RPMI7951 (cell line): ENCODE data around the gene PACSIN2. TPM values are rescaled to one million over a fixed set of nuclear protein-coding genes. Genes with fewer than 3 reads are reported as not detected.

ENCODE experiments used
- DNase-seq: peaks from one replicate; pipeline ENCODE4 v3.0.0-alpha.2; 2012; ENCODE audit warnings: low read depth
- total RNA-seq: library from RNA; depleted of rRNA; stranded (reverse); fragments of >200 nt; shearing (Covaris generic); gene quantifications from 2 replicates; pipeline ENCODE4 v1.2.3, GENCODE V29; 2014

PACSIN2 gene
- total RNA-seq, 1 experiment from 2014 or later, result 26.6 TPM

DNA sequence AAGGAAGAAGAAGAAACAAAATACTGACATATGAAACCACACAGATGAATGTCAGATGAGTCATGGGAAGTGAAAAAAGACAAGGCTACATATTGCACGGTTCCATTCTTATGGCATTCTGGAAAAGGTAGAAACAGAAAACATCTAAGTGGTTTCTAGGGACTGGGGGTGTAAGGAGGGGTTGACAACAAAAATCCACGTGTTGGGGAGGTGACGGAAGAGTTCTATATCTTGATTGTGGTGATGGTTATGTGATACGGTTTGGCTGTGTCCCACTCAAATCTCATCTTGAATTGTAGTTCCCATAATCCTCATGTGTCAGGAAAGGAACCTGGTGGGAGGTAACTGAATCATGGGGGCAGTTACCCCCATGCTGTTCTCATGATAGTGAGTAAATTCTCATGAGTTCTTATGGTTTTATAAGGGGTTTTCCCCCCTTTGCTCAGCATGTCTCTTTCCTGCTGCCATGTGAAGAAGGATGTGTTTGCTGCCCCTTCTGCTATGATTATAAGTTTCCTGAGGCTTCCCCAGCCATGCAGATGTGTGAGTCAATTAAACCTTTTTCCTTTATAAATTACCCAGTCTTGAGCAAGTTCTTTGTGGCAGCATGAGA lies 151.5 kb downstream of the PACSIN2 start:
- DNase-seq, result peak; percentile 82

DNA sequence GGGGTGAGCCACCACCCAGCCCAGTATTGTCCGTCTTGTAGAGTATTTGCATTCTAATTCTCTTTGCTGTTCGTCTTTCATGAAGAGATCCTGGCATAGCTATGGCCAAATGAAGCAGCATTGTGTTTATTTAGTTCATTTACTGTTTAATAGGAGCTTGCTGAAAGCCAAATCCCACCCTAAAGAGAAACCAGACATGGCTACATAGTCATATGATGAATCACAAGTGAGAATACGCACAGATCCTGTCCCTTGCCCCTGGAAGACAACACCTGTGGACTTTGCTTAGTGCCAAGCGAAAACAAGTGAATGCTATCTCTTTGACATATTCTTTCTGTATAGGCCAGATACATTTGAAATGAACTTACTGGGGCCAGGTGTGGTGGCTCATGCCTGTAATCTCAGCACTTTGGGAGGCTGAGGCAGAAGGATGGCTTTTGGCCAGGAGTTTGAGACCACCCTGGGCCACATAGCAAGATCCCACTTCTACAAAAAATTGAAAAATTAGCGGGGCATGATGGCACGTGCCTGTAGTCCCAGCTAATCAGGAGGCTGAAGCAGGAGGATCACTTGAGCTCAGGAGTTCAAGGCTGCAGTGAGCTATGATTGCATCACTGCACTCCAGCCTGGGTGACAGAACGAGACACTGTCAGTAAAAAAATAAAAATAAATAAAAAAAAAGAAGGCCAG lies 152.8 kb downstream of the PACSIN2 start:
- DNase-seq, result peak; percentile 58

DNA sequence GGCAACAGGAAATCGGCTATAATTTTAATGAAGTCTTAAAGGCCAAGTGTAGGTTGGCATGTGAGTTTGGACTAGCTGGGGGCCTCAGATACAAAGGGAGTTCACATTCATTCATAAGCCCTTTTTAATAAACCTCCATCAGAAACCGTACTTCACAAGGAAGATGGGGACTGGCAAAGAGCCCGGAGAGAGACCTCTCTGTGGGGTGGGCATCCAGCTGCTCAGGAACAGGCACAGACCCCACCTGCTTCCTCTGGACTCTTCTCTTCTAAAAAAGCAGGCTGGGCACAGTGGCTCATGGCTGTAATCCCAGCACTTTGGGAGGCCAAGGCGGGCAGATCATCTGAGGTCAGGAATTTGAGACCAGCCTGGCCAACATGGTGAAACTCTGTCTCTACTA lies 154.0 kb downstream of the PACSIN2 start:
- DNase-seq, result no peak

DNA sequence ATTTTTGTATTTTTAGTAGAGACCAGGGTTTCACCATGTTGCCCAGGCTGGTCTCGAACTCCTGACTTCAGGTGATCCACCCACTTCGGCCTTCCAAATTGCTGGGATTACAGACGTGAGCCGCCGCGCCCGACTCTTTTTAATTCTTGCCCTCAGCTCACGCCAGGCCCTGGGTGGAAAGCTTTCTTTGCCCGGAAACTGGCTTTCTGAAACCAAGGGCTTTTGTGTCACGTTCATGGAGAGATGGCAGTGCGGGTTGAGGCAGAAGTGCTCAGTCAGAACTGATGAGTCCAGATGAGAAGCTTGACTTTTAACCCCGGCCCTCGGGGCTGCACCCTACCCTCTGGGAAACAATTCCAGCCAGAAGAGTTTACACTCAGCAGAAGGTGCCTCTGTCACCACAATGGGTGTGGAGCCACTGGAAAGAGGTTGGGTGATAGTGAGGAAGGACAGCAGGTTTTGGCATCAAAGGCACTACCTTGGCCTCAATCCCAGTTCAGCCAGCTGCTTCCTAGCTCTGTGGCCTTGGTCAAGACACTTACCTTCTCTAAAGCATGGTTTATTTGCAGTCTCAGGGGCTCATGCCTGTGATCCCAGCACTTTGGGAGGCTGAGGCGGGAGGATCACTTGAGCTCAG lies 157.0 kb downstream of the PACSIN2 start:
- DNase-seq, result peak; percentile 22

DNA sequence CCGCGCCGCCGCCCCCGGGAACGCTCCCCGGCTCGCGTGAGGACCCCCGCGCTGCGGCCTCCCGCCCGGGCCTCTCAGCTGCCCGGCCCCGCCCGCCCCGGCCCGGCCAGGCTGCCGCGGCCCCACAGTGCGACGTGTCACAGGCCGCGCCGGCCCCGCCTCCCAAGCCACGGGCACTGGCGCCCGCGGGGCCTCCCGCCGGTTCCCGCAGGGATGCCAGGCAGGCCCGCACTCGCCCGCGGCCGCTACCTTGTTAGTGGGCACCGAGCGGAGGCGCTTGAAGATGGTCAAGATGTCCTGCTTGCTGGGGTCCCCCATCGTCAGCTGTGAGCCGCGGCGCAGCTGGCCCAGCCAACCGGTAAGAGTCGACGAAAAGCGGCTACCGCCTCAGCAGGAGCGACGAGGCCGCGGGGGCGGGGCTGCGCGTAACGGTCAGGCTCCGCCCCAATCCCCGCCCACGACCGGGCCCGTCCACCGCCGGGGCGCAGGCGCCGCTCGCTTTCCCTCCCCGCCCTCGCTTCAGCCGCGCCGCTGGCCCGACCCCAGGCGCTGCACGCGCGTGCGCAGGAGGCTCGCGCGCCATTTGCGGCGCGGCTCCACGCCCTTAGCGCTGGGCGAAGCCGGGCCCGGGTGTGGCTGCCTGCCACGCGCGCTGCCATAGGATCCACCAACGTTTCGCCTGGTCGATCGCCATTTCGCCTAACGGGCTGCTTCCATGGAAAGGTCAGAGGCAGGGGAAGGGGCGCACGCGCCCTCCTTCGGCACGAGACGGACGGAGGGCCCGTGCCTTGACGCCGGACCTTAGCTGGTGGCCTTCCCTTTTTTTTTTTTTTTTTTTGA lies 157.9 kb downstream of the PACSIN2 start, which contains the start of gene ARFGAP3:
TSS of gene ARFGAP3 (minus strand) at position 409 of the 840 bp plus-strand sequence. CDS start at position 318, 91 bp downstream.
- peak; percentile 85 for DNase-seq

DNA sequence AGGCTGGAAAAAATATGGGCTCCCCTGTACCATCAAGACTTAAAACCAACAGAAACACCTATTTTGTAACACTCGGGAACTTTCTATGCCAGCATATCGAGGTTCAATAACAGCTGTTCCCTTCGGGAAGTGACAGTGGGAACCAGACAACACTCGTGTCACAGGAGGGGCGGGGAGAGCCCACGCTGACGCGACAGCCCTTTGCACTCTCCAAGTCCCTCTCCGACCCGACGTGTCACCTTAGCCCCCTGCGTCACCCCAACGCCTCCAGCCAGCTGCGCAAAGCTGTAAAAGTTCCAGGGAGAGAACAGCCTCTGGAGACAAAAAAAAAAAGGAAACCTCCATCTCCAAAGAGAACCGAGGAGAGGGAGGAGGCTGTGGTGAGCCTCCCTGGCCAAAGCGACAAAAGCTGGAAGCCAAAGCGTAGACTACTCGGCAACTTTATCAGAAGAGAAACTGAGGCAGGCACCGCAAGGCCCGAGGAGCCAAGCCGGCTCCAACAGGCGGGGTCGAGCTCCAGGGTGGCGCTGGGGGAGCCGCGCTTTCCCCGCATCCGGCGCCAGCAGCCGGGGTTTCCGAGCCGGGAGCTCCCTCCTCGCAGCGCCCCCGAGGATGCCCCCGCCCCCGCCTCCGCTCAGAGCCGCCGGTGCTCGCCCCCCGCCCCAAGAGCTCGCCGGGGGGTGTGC lies 158.6 kb downstream of the PACSIN2 start:
- DNase-seq, result peak; percentile 33

DNA sequence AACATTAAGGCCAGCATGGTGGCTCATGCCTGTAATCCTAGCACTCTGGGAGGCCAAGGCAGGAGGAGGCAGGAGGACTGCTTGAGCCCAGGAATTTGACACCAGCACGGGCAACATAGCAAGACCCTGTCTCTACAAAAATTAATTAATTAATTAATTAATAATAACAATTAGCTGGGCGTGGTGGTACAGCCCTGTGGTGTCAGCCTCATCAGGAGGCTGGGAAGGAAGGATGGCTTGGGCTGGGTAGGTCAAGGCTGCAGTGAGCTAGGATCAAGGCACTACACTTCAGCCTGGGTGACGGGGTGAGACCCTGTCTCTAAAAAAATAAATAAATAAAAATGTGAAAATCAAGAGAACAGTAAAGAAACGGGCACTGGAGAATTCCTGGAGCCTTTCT lies 159.2 kb downstream of the PACSIN2 start:
- no peak for DNase-seq

DNA sequence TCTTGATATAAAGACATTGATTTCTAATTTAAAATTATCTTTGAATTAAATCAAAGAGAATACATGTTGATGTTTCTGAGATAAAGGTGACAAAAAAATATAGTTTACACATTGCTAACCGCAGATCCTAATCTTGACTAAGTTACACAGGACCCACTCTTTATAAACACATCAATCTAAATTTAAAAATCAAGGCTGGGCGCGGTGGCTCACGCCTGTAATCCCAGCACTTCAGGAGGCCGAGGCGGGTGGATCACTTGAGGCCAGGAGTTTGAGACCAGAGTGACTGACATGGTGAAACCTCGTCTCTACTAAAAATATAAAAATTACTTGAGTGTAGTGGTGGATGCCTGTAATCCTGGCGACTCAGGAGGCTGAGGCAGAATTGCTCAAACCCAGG lies 159.7 kb downstream of the PACSIN2 start:
- no peak for DNase-seq

DNA sequence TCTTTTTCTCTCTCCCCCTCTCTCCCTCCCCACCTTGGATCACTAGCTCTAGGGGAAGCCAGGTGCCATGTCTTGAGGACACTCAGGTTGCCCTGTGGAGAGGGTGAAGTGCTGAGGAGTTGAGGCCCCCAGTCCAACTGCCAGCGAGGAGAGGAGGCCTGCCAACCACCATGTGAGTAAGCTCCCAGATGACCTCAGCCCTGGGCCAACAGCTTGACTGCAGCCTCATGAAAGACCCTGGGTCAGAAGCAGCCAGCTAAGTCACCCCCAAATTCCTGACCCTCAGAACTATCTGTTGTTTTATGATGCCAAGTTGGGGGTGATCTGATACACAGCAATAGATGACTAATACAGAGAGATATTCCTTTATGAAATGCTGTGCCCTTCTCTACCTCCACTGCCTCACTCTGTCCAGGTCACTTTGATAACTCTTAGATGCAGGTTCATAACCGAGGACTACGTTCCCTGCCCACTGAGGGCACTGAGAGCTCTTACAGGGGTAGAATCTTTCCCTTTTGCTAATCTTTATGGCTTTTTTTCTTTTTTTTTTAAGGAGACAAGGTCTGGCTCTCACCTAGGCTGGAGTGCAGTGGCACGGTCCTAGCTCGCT lies 165.9 kb downstream of the PACSIN2 start:
- no peak for DNase-seq

DNA sequence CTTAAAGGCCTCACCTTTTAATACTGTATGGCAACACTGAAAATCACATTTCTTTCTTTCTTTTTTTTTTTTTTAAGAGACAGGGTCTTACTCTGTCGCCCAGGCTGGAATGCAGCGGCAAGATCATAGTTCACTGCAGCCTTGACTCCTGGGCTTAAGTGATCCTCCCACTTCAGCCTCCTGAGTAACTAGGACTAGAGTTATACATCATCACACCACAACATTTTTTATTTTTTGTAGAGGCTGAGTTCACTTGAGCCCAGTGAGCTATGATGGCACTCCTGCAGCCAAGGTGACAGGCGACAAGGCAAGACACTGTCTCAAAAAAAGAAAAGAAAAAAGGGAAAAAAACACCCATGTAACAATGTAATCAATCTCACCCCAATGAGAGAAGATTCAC lies 167.8 kb downstream of the PACSIN2 start:
- no peak for DNase-seq

DNA sequence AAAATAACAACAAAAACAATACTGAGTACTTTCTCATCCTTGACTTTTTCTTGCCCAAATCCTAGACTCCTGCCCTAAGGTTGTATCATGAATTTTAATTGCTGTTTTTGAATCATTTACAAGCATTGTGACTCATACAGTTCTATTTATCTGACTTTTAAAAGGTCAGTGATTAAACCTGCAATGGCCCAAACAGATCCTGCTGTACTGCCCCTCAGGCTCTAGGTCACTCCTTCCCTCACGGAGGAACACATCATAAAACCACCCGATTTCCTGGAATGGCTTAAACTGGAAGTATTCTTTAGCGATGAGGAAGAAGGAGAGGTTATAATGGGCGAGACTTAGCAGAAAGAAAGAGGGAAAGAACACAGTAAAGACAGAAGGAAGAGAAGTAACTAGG lies 170.2 kb downstream of the PACSIN2 start:
- peak; percentile 77 for DNase-seq

DNA sequence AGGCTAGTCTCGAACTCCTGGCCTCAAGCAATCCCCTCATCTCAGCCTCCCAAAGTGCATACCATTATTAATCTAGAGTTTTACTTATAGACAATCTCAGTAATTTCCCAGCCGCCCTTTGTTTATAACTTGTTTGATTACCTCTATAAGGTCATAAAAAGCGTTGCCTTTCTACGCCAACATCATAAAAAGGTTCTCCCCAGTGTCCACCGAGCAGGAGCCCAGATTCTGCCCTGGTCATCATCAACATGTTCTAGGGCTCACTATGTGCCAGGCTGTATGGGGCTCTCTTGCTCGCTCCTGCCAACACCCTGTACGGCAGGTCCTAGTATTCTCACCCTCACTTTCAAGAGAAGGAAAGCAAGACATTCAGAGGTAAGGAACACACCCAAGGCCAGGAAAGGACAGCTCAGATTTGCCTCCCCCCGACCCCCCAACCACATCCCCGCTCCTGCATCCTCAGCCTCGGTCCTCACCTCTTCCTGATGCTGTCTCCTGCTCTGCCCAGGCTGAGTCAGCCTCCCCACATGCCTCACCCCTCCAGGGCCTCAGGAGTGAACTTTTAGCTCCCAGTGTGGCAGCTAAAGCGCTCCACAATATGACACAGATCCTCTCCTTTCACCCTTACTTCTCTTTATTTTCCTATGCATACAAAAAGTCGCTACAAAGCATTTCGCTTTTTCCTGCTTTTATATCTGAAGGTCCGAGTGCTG lies 172.1 kb downstream of the PACSIN2 start:
- DNase-seq, result no peak

DNA sequence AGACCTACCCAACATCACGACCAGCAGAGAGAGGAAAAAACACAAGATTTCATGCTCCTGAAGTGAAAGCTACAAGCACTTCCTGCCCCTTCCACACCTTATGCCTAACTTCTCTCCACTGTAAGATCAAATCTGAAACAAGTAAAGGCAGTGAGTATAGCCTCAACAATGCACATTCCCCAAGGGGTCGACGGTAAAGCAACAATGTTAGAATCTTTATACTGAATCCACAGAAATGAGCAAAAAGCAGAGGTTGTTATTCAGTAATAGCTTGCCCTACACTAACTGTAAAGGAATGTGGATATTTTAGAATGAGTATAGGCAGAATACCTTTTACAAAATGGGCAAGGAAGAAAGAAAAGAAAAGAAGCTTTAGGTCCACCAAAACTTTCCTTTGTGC lies 173.5 kb downstream of the PACSIN2 start:
- DNase-seq, result no peak

DNA sequence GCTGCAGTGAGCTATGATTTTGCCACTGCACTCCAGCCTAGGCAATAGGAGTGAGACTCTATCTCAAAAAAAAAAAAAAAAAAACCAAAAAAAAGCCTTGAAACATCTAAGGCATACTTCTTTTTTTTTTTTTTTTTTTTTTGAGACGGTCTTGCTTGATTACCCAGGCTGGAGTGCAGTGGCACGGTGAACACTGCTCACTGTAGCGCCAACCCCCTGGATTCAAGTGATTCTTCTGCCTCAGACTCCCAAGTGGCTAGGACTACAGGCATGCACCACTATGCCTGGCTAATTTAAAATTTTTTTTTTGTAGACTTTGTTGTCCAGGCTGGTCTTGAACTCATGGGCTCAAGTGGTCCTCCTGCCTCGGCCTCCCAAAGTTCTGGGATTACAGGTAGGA lies 177.4 kb downstream of the PACSIN2 start:
- no peak for DNase-seq

DNA sequence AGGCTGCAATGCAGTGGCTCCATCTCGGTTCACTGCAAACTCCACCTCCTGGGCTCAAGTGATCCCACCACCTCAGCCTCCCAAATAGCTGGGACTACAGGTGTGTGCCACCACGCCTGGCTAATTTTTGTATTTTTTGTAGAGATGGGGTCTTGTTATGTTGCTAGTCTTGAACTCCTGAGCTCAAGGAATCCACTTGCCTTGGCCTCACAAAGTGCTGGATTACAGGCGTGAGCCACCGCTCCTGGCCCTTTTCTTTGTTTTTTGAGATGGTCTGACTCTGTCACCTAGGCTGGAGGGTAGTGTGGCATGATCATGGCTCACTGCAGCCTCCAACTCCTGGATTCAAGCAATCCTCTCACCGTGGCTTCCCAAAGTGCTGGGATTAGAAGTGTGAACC lies 178.9 kb downstream of the PACSIN2 start:
- no peak for DNase-seq

DNA sequence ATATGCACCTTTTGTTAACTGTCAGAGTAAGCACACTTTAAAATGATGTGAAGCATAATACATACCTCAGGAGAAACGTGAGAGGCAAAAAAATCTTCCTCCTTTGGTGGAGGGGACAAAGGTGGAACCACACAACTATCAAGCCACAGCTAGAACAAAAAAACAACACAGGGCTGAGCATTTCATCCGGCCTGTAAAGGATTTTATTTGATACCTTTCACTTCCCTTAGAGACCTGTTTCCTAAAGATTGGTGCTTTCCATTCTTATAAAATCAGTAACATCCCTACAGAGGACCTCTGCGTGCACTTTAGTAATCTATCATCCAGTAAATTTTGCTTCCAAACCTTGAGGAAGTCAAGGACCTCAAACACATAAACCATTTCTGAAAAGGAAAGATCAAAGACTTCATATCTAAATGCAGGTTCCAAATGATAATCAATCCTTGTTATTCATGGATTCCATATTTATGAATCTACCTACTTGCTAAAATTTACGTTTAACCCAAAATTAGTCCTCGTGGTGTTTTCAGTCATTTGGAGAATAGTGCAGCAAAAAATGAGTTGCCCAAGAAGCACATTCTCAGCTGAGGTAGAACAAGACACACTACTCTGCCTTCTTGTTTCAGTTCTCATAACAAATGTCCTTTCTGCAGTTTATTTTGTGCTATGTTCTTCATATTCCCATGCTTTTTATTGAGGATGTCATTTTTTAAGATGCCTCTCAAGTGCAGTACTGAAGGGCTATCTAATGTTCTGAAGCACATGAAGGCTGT lies 180.6 kb downstream of the PACSIN2 start:
- no peak for DNase-seq

DNA sequence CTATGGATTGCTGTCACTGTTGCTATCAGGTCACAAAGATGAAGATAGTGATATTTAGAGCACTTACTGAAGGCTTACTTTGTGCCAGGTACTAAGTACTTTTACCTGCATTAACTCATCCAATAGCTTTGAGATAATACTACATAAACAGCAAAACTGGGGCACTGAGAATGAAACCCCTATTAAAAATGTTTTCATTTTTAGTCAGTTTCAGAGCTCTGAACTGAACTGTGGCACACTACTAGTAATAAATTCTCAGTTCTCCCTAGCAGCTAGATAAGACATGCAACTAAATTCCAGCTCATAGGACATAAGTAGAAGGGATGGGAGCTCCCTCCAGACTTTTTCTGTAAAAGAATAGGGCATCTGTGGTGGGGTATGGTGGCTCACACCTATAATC lies 181.8 kb downstream of the PACSIN2 start:
- DNase-seq, result no peak

DNA sequence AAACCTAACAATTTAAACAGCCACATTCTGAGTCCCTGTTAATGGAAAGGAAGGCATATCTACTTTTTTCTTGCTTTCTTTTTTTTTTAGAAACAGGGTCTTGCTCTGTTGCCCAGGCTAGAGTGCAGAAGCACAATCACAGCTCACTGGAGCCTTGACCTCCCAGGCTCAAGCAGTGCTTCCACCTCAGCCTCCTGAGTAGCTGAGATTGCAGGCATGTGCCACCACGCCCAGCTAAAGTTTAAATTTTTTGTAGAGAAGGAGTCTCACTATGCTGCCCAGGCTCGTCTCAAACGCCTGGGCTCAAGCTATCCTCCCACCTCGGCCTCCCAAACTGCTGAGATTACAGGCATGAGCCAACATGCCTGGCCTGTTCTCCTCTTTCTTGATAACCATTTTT lies 183.2 kb downstream of the PACSIN2 start:
- DNase-seq, result no peak

DNA sequence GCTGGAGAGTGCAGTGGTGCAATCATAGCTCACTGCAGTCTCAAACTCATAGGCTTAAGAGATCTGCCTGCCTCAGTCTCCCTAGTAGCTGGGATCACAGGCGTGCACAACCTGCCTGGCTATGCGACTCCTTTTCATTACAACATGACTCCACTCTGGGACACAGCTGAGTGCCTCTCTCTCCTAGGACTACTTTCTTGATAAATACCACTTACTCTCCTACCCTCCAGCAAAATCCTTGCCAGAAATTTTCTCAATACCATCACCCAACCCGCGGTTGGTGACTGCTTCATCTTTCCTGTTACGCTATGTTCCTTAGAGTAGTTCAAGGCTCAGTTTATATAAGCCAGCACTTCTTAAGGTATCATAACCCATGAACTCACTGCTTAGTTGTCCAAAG lies 184.8 kb downstream of the PACSIN2 start:
- DNase-seq, result no peak

DNA sequence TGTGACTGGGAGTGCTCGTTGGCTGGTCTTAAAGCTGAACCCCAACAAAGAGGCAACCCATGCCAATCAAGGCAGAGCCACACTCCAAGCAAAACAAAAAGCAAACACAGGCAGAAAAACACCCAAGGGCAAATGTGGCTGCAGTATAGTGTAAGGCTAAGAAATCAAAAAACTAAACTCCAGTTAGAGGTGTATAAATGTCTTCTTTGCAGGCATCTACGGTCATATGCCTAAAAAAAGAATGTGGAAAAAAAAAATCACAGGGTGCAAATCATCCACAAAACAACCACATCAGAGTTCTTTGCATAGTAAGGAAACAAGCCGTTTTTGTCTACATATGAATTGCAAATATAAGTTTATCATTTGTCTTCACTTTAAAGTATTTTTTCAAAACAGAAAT lies 185.6 kb downstream of the PACSIN2 start:
- DNase-seq, result no peak
